ENCODE results near the gene SH3RF3.

SH3RF3 gene

GRCh38 chr2:109287838-109288237, 158.8 kb downstream of the SH3RF3 start:
- no peak for DNase-seq (ENCODE audit: low spot score)

GRCh38 chr2:109288544-109289368, 159.8 kb downstream of the SH3RF3 start:
- DNase-seq (ENCODE audit: low spot score) = no peak

- DNase-seq (ENCODE audit: low spot score) = no peak
Observed at GRCh38 chr2:109289504-109290222, 160.7 kb downstream of the SH3RF3 start.

GRCh38 chr2:109290887-109291643, 162.1 kb downstream of the SH3RF3 start:
- no peak for DNase-seq (ENCODE audit: low spot score)

GRCh38 chr2:109292386-109292785, 163.4 kb downstream of the SH3RF3 start:
- no peak for DNase-seq (ENCODE audit: low spot score)

- no peak for DNase-seq (ENCODE audit: low spot score)
Observed at GRCh38 chr2:109293663-109294062, 164.7 kb downstream of the SH3RF3 start.

GRCh38 chr2:109294523-109294922, 165.5 kb downstream of the SH3RF3 start:
- no peak for DNase-seq (ENCODE audit: low spot score)

GRCh38 chr2:109295070-109295780, 166.2 kb downstream of the SH3RF3 start:
- no peak for DNase-seq (ENCODE audit: low spot score)

- peak; percentile 51 for DNase-seq (ENCODE audit: low spot score)
Observed at GRCh38 chr2:109295781-109296117, 166.7 kb downstream of the SH3RF3 start.

GRCh38 chr2:109297566-109298490, 168.8 kb downstream of the SH3RF3 start:
- DNase-seq (ENCODE audit: low spot score) = no peak

- DNase-seq (ENCODE audit: low spot score) = no peak
Observed at GRCh38 chr2:109298851-109299250, 169.8 kb downstream of the SH3RF3 start.

GRCh38 chr2:109299536-109299935, 170.5 kb downstream of the SH3RF3 start:
- DNase-seq (ENCODE audit: low spot score) = no peak

GRCh38 chr2:109300582-109300981, 171.6 kb downstream of the SH3RF3 start:
- DNase-seq (ENCODE audit: low spot score) = no peak

- DNase-seq (ENCODE audit: low spot score) = no peak
Observed at GRCh38 chr2:109301746-109302145, 172.7 kb downstream of the SH3RF3 start.

GRCh38 chr2:109302319-109302718, 173.3 kb downstream of the SH3RF3 start:
- no peak for DNase-seq (ENCODE audit: low spot score)

GRCh38 chr2:109304242-109304641, 175.2 kb downstream of the SH3RF3 start:
- DNase-seq (ENCODE audit: low spot score) = no peak

- no peak for DNase-seq (ENCODE audit: low spot score)
Observed at GRCh38 chr2:109304731-109305470, 175.9 kb downstream of the SH3RF3 start.

- no peak for DNase-seq (ENCODE audit: low spot score)
Observed at GRCh38 chr2:109305490-109306167, 176.6 kb downstream of the SH3RF3 start.

- DNase-seq (ENCODE audit: low spot score) = no peak
Observed at GRCh38 chr2:109306190-109306589, 177.2 kb downstream of the SH3RF3 start.

GRCh38 chr2:109311771-109312170, 182.8 kb downstream of the SH3RF3 start:
- DNase-seq (ENCODE audit: low spot score) = no peak
